H1 (cell line): ENCODE data around the gene FKBP6. TPM values are rescaled to one million over a fixed set of nuclear protein-coding genes. Genes with fewer than 3 reads are reported as not detected.

Source experiments
- CTCF ChIA-PET: fragments of 300-600 bp; sonication (Branson Sonifier 250); formaldehyde crosslinking; loops from one replicate; lab custom pipeline; 2021; ENCODE audit not compliant: partially characterized antibody; lab: Charles Lee
- POLR2A ChIA-PET: fragments of 300-600 bp; sonication (Branson Sonifier 250); formaldehyde crosslinking; loops from one replicate; lab custom pipeline; 2021; ENCODE audit warnings: inconsistent platforms; ENCODE audit not compliant: partially characterized antibody; lab: Charles Lee
- DNase-seq, 2 experiments: peaks; one replicate each; pipeline versions ENCODE4 v3.0.0 to v3.0.0-alpha.2; 2010 to 2022; ENCODE audit warnings: low spot score in 2 of 2, low read depth in 1 of 2, mixed read lengths in 1 of 2
- FAIRE-seq: peaks from 2 replicates; lab custom pipeline; 2011; peaks lifted over from hg19 to GRCh38; lab: Jason Lieb, UNC
- H2AFZ ChIP-seq: 2 replicates; pipeline ENCODE4 v1.8.1; 2012; ENCODE audit warnings: low read length, inconsistent platforms
- H2AK5ac ChIP-seq: 2 replicates; pipeline ENCODE4 v1.6.1; 2013; ENCODE audit warnings: low read depth, low read length
- H2BK120ac ChIP-seq: replicated peaks from 2 replicates; pipeline ENCODE3; 2013; ENCODE audit warnings: low read depth, low read length, inconsistent platforms
- H2BK12ac ChIP-seq: 2 replicates; pipeline ENCODE4 v1.6.1; 2013; ENCODE audit warnings: low read depth, low read length
- H2BK15ac ChIP-seq: 2 replicates; pipeline ENCODE4 v1.6.1; 2013; ENCODE audit warnings: low read length
- H2BK20ac ChIP-seq: 2 replicates; pipeline ENCODE4 v1.6.1; 2013; ENCODE audit warnings: low read length
- H2BK5ac ChIP-seq: 2 replicates; pipeline ENCODE4 v1.6.1; 2013; ENCODE audit warnings: low read depth, low read length
- H3K14ac ChIP-seq: 2 replicates; pipeline ENCODE4 v1.6.1; 2013; ENCODE audit warnings: inconsistent platforms; ENCODE audit not compliant: insufficient read length
- H3K18ac ChIP-seq: 2 replicates; pipeline ENCODE4 v1.6.1; 2013; ENCODE audit warnings: low read length; ENCODE audit errors: extremely low read depth
- H3K23ac ChIP-seq: 2 replicates; pipeline ENCODE4 v1.6.1; 2013; ENCODE audit warnings: inconsistent platforms; ENCODE audit not compliant: insufficient read length
- H3K23me2 ChIP-seq: 2 replicates; pipeline ENCODE4 v1.6.1; 2013; ENCODE audit warnings: low read depth, low read length
- H3K27ac ChIP-seq: 2 replicates; pipeline ENCODE4 v1.6.1; 2011; ENCODE audit warnings: low read depth, low read length, inconsistent platforms
- H3K27me3 ChIP-seq, 4 experiments: replicated peaks in 1 of 4; 1 replicate in 1 of 4; 2 replicates in 3 of 4; pipeline versions ENCODE4 v1.6.1 to v1.8.1; 2011 to 2013; ENCODE audit warnings: low read length in 3 of 4, mild to moderate bottlenecking in 3 of 4, inconsistent platforms in 2 of 4, mixed read lengths in 2 of 4, moderate library complexity in 1 of 4; ENCODE audit not compliant: control insufficient read depth in 3 of 4, insufficient read depth in 3 of 4; ENCODE audit errors: extremely low read depth in 1 of 4
- H3K36me3 ChIP-seq, 4 experiments: 2 replicates each; pipeline versions ENCODE4 v1.6.1 to v1.8.1; 2011 to 2013; ENCODE audit warnings: mild to moderate bottlenecking in 4 of 4, low read length in 3 of 4, moderate library complexity in 2 of 4, control low read depth in 1 of 4, inconsistent platforms in 1 of 4; ENCODE audit not compliant: insufficient read depth in 4 of 4, control insufficient read depth in 2 of 4
- H3K4ac ChIP-seq: replicated peaks from 2 replicates; pipeline ENCODE3; 2013; ENCODE audit warnings: low read length, low read depth, mixed read lengths, inconsistent platforms; ENCODE audit not compliant: insufficient read length
- H3K4me1 ChIP-seq, 4 experiments: replicated peaks in 1 of 4; 1 replicate in 1 of 4; 2 replicates in 3 of 4; pipeline versions ENCODE4 v1.6.1 to v1.8.1; 2011 to 2013; ENCODE audit warnings: low read length in 3 of 4, inconsistent platforms in 2 of 4, mixed read lengths in 1 of 4; ENCODE audit not compliant: insufficient read depth in 4 of 4, control insufficient read depth in 3 of 4
- H3K4me2 ChIP-seq, 2 experiments: 2 replicates each; pipeline versions ENCODE4 v1.6.1 to v1.8.1; 2011 to 2013; ENCODE audit warnings: low read depth in 2 of 2, low read length in 2 of 2, control low read depth in 1 of 2, inconsistent platforms in 1 of 2, mild to moderate bottlenecking in 1 of 2; ENCODE audit not compliant: insufficient read depth in 1 of 2
- H3K4me3 ChIP-seq, 4 experiments: fragments of 200-600, 300-600 bp in 1 of 4; sonication (generic), shearing (Covaris generic), sonication (Bioruptor Twin) in 1 of 4; 2 replicates each; pipeline versions ENCODE4 v1.5.1 to v1.8.1; 2011 to 2016; ENCODE audit warnings: low read length in 4 of 4, low read depth in 3 of 4, control low read depth in 2 of 4, inconsistent platforms in 2 of 4, mild to moderate bottlenecking in 2 of 4, mixed read lengths in 1 of 4, moderate library complexity in 1 of 4; ENCODE audit not compliant: insufficient read depth in 2 of 4; ENCODE audit errors: extremely low read depth in 1 of 4
- H3K56ac ChIP-seq: replicated peaks from 2 replicates; pipeline ENCODE3; 2013; ENCODE audit warnings: low read depth, mild to moderate bottlenecking, mixed read lengths, low read length, inconsistent platforms; ENCODE audit not compliant: insufficient read length
- H3K79me1 ChIP-seq: 2 replicates; pipeline ENCODE4 v1.6.1; 2013; ENCODE audit warnings: low read depth, low read length, control low read depth
- H3K79me2 ChIP-seq, 2 experiments: 2 replicates each; pipeline versions ENCODE4 v1.6.1 to v1.8.1; 2012 to 2013; ENCODE audit warnings: low read length in 2 of 2, mild to moderate bottlenecking in 2 of 2, inconsistent platforms in 1 of 2; ENCODE audit not compliant: insufficient read depth in 2 of 2, control insufficient read depth in 1 of 2
- H3K9ac ChIP-seq, 4 experiments: replicated peaks in 1 of 4; 1 replicate in 1 of 4; 2 replicates in 3 of 4; pipeline versions ENCODE4 v1.6.1 to v1.8.1; 2011 to 2013; ENCODE audit warnings: low read depth in 3 of 4, low read length in 3 of 4, control low read depth in 2 of 4, mild to moderate bottlenecking in 2 of 4, moderate library complexity in 2 of 4, inconsistent platforms in 1 of 4; ENCODE audit errors: extremely low read depth in 1 of 4
- H3K9me3 ChIP-seq, 2 experiments: 2 replicates each; pipeline versions ENCODE4 v1.6.1 to v1.8.1; 2012 to 2013; ENCODE audit warnings: mild to moderate bottlenecking in 2 of 2, moderate library complexity in 2 of 2, control low read depth in 1 of 2, inconsistent platforms in 1 of 2, low read depth in 1 of 2, low read length in 1 of 2, mixed read lengths in 1 of 2; ENCODE audit not compliant: insufficient read depth in 2 of 2
- H4K20me1 ChIP-seq, 2 experiments: replicated peaks in 1 of 2; 2 replicates each; pipeline versions ENCODE3 to v1.8.1; 2011 to 2013; ENCODE audit warnings: inconsistent platforms in 2 of 2, low read length in 2 of 2, mild to moderate bottlenecking in 1 of 2; ENCODE audit not compliant: insufficient read depth in 2 of 2, control insufficient read depth in 1 of 2
- H4K5ac ChIP-seq: 2 replicates; pipeline ENCODE4 v1.6.1; 2013; ENCODE audit warnings: low read length, low read depth, mixed read lengths, inconsistent platforms; ENCODE audit not compliant: insufficient read length
- H4K8ac ChIP-seq: 2 replicates; pipeline ENCODE4 v1.8.0; 2013; ENCODE audit warnings: mild to moderate bottlenecking, moderate library complexity, low read length, inconsistent platforms; ENCODE audit not compliant: insufficient read depth; ENCODE audit errors: extremely low read depth
- H4K91ac ChIP-seq: replicated peaks from 2 replicates; pipeline ENCODE3; 2013; ENCODE audit warnings: low read length, mixed read lengths, inconsistent platforms; ENCODE audit not compliant: insufficient read length
- ATF2 ChIP-seq: IDR thresholded peaks from 2 replicates; pipeline ENCODE4 v1.6.1; 2012; ENCODE audit warnings: low read length, inconsistent platforms
- CBX5 ChIP-seq: fragments of 300-800, 300-1000 bp; sonication (generic); IDR thresholded peaks from 2 replicates; pipeline ENCODE4 v1.7.1; 2016; ENCODE audit warnings: antibody characterized with exemption, low read length, low read depth
- CHD2 ChIP-seq: IDR thresholded peaks from 2 replicates; pipeline ENCODE4 v1.6.1; 2012; ENCODE audit warnings: low read length, improper control_type of control experiment
- CREB1 ChIP-seq: IDR thresholded peaks from 2 replicates; pipeline ENCODE4 v1.6.1; 2012; ENCODE audit warnings: inconsistent platforms
- GTF2F1 ChIP-seq: IDR thresholded peaks from 2 replicates; pipeline ENCODE4 v1.6.1; 2012; ENCODE audit warnings: low read depth, low read length, improper control_type of control experiment, borderline replicate concordance
- KDM5A ChIP-seq: fragments of 200-600 bp; IDR thresholded peaks from 2 replicates; pipeline ENCODE4 v1.7.1; 2012; ENCODE audit warnings: mild to moderate bottlenecking, low read length, inconsistent platforms, mixed read lengths
- NRF1 ChIP-seq: IDR thresholded peaks from 2 replicates; pipeline ENCODE4 v1.6.1; 2011; ENCODE audit warnings: mild to moderate bottlenecking, low read depth, low read length, improper control_type of control experiment
- POLR2AphosphoS5 ChIP-seq: IDR thresholded peaks from 2 replicates; pipeline ENCODE4 v1.6.1; 2011; ENCODE audit warnings: low read depth, low read length
- RAD21 ChIP-seq, 2 experiments: IDR thresholded peaks in 1 of 2; conservative IDR thresholded peaks in 1 of 2; 2 replicates each; pipeline ENCODE4 v1.6.1; 2011; ENCODE audit warnings: low read depth in 2 of 2, low read length in 2 of 2, improper control_type of control experiment in 1 of 2, inconsistent platforms in 1 of 2, mild to moderate bottlenecking in 1 of 2, moderate library complexity in 1 of 2
- SRF ChIP-seq: IDR thresholded peaks from 2 replicates; pipeline ENCODE4 v1.6.1; 2011; ENCODE audit warnings: mild to moderate bottlenecking, low read depth, low read length, moderate library complexity
- SUZ12 ChIP-seq: fragments of 200-600 bp; sonication (generic); IDR thresholded peaks from 2 replicates; pipeline ENCODE4 v1.6.1; 2012; ENCODE audit warnings: mild to moderate bottlenecking, inconsistent platforms, low read length, moderate library complexity, mixed read lengths
- TBP ChIP-seq: IDR thresholded peaks from 2 replicates; pipeline ENCODE4 v1.6.1; 2011; ENCODE audit warnings: low read depth, low read length, improper control_type of control experiment
- WGBS, 2 experiments: shearing (Covaris generic) in 1 of 2; methylation state at CpG; one replicate each; pipeline versions ENCODE4 v1.1.6 to v1.1.7; 2013 to 2015; ENCODE audit warnings: low lambda C conversion rate in 2 of 2, mixed read lengths in 2 of 2, inconsistent platforms in 1 of 2, low coverage in 1 of 2, missing lambda C conversion rate in 1 of 2; ENCODE audit not compliant: insufficient replicate concordance in 2 of 2, insufficient coverage in 1 of 2, insufficient read length in 1 of 2; ENCODE audit errors: extremely low coverage in 1 of 2, missing lambda C conversion rate in 1 of 2; 5-methylcytosine and 5-hydroxymethylcytosine counted together
- polyA plus RNA-seq, 7 experiments: library from polyadenylated mRNA; depleted of rRNA in 3 of 7; stranded (reverse) in 5 of 7; unstranded in 2 of 7; fragments of >200 nt in 5 of 7; fragments of 200-250 nt in 2 of 7; gene quantifications; 1 replicate in 5 of 7; 2 replicates in 1 of 7; 4 replicates in 1 of 7; pipeline versions ENCODE4 v1.2.1 to v1.2.3, GENCODE V29; 2011 to 2013; ENCODE audit warnings: missing spikeins in 2 of 7, mixed read lengths in 2 of 7
- total RNA-seq: library from RNA; stranded (reverse); fragmentation: NEBNext Ultra II Directional; extraction: Animal tissue kit (Norgen Biotek cat#: 25700); gene quantifications from 2 replicates; pipeline ENCODE4 v1.2.1, GENCODE V29; 2021

FKBP6 gene
- total and polyA plus RNA-seq, 2 of the 8 experiments (the other 6 are each of a cell fraction or from before 2014, with no cell fraction given), result 0.14 to 0.19 TPM

GRCh38 chr7:73366990-73367389 is 39.0 kb downstream of the FKBP6 start:
- no peak overlapping the region for H4K91ac ChIP-seq
- H4K20me1 ChIP-seq, result peaks cover 0 to 2% of the 10 kb centered on the region in 2 experiments
- H3K9me3 ChIP-seq, result no peaks in the 10 kb centered on the region
- H4K5ac ChIP-seq, result no peak overlapping the region
- H2AFZ ChIP-seq, result no peak overlapping the region
- DNase-seq, result no peak
- H2BK12ac ChIP-seq, result no peak overlapping the region
- WGBS, 2 experiments, result 77% methylated on average over 11 of the region's 12 CpGs; no CpG with 5 or more reads in 1 of the 2 experiments
- H3K4me1 ChIP-seq, result no peaks in the 10 kb centered on the region
- H2BK5ac ChIP-seq, result no peak overlapping the region
- H2BK120ac ChIP-seq, result no peak overlapping the region
- H3K4ac ChIP-seq, result no peak overlapping the region
- no peak overlapping the region for H3K18ac ChIP-seq
- TF ChIP-seq KDM5A, result no peak
- TF ChIP-seq TBP, result no peak
- TF ChIP-seq NRF1, result no peak
- TF ChIP-seq CREB1, result no peak
- no peak for TF ChIP-seq POLR2AphosphoS5
- TF ChIP-seq RAD21 (IDR thresholded peaks at IDR 0.05 in 1 of 2, conservative IDR thresholded peaks at IDR 0.05 in 1 of 2; ENCODE audit: low read depth in 2 of 2, low read length in 2 of 2), result no peak
- TF ChIP-seq SRF, result no peak
- no peak for TF ChIP-seq GTF2F1
- no peak for TF ChIP-seq ATF2
- TF ChIP-seq CBX5, result no peak
- TF ChIP-seq CHD2, result no peak
- TF ChIP-seq SUZ12, result no peak
- ChIA-PET CTCF (interaction anchor here (0.6 to 1.5 kb wide), 3 partner anchors 25 to 68 kb away, joined by 3 to 4 read pairs (median 4); no protein-coding TSS in a partner anchor), POLR2A (no interaction called here)
- H4K8ac ChIP-seq, result no peak overlapping the region
- no peak overlapping the region for H2BK15ac ChIP-seq
- no peak overlapping the region for H3K14ac ChIP-seq
- no peak overlapping the region for H2BK20ac ChIP-seq
- H3K36me3 ChIP-seq, result no peaks in the 10 kb centered on the region
- FAIRE-seq, result no peak
- no peaks in the 10 kb centered on the region for H3K27me3 ChIP-seq
- no peak overlapping the region for H3K4me2 ChIP-seq
- no peaks in the 10 kb centered on the region for H3K23me2 ChIP-seq
- no peak overlapping the region for H3K4me3 ChIP-seq
- no peak overlapping the region for H2AK5ac ChIP-seq
- no peaks in the 10 kb centered on the region for H3K79me1 ChIP-seq
- no peak overlapping the region for H3K23ac ChIP-seq
- no peak overlapping the region for H3K56ac ChIP-seq
- no peaks in the 10 kb centered on the region for H3K79me2 ChIP-seq
- no peak overlapping the region for H3K9ac ChIP-seq
- H3K27ac ChIP-seq, result no peak overlapping the region
